ENCODE measurements around the gene MAT2A. TPM values are rescaled to one million over a fixed set of nuclear protein-coding genes. Genes with fewer than 3 reads are reported as not detected.

The MAT2A gene
- 89.1 and 116 TPM in 2 replicates for total RNA-seq

GRCh38 chr2:85538507-85539360 is at the start of gene MAT2A:
TSS of gene MAT2A (plus strand) at chr2:85539168. CDS start at chr2:85539288, 120 bp downstream.
- peak; percentile 88 to 94 for DNase-seq (ENCODE audit: low read depth in 2 of 2)

- DNase-seq (ENCODE audit: low read depth in 2 of 2), result no peak
These were observed 47.9 kb upstream of the MAT2A start for GRCh38 chr2:85490861-85491755.

- DNase-seq (ENCODE audit: low read depth in 2 of 2), result no peak
These were observed 42.5 kb upstream of the MAT2A start for GRCh38 chr2:85496436-85496835.

GRCh38 chr2:85497944-85498630 is 40.9 kb upstream of the MAT2A start:
- DNase-seq (ENCODE audit: low read depth in 2 of 2), result no peak

GRCh38 chr2:85501248-85501647 is 37.7 kb upstream of the MAT2A start:
- no peak for DNase-seq (ENCODE audit: low read depth in 2 of 2)

- no peak for DNase-seq (ENCODE audit: low read depth in 2 of 2)
These were observed 36.2 kb upstream of the MAT2A start for GRCh38 chr2:85502720-85503119.

- no peak for DNase-seq (ENCODE audit: low read depth in 2 of 2)
These were observed 35.7 kb upstream of the MAT2A start for GRCh38 chr2:85503168-85503850.

GRCh38 chr2:85503851-85504777 is 34.9 kb upstream of the MAT2A start:
- DNase-seq (ENCODE audit: low read depth in 2 of 2), result peak in 1 of 2 donors; percentile 26

GRCh38 chr2:85504778-85505261 is 34.1 kb upstream of the MAT2A start:
- DNase-seq (ENCODE audit: low read depth in 2 of 2), result peak; percentile 89 to 98

GRCh38 chr2:85505551-85506238 is 33.3 kb upstream of the MAT2A start:
- DNase-seq (ENCODE audit: low read depth in 2 of 2), result peak; percentile 9 to 20

- no peak for DNase-seq (ENCODE audit: low read depth in 2 of 2)
These were observed 32.2 kb upstream of the MAT2A start for GRCh38 chr2:85506768-85507181.

- DNase-seq (ENCODE audit: low read depth in 2 of 2), result peak; percentile 80 to 82
These were observed 27.8 kb upstream of the MAT2A start for GRCh38 chr2:85511008-85511811.

- no peak for DNase-seq (ENCODE audit: low read depth in 2 of 2)
These were observed 24.6 kb upstream of the MAT2A start for GRCh38 chr2:85514323-85514722.

- DNase-seq (ENCODE audit: low read depth in 2 of 2), result peak in 1 of 2 donors; percentile 53
These were observed 22.1 kb upstream of the MAT2A start for GRCh38 chr2:85516653-85517389.

GRCh38 chr2:85522090-85522647 is 16.8 kb upstream of the MAT2A start:
- DNase-seq (ENCODE audit: low read depth in 2 of 2), result no peak

- no peak for DNase-seq (ENCODE audit: low read depth in 2 of 2)
These were observed 15.7 kb upstream of the MAT2A start for GRCh38 chr2:85523062-85523902.

Data from dermis microvascular lymphatic vessel endothelial cell (primary cell).